NT2/D1 (cell line): ENCODE results near the gene MLXIP.

ENCODE experiments used
- YY1 ChIP-seq: IDR thresholded peaks from 2 replicates; pipeline ENCODE4 v1.6.1; 2011; ENCODE audit not compliant: insufficient read length, insufficient read depth
- ZNF274 ChIP-seq: IDR thresholded peaks from 2 replicates; pipeline ENCODE4 v1.6.1; 2011; ENCODE audit warnings: mild to moderate bottlenecking, low read depth, low read length

- TF ChIP-seq YY1, result no peak
- TF ChIP-seq ZNF274, result no peak
Measured at GRCh38 chr12:122045262-122045661, 33.3 kb upstream of the MLXIP start.
